ENCODE data around the gene SOCS1. TPM values are rescaled to one million over a fixed set of nuclear protein-coding genes. Genes with fewer than 3 reads are reported as not detected.

Gene SOCS1
- polyA plus RNA-seq, 2 of the 4 experiments (the other 2 are of a cell fraction), result 0.16 to 0.26 TPM

GRCh38 chr16:11262915-11263314 lies 6.9 kb upstream of the SOCS1 start (continued):
- TF ChIP-seq HOXB13 (CRISPR knock-in tag; IDR thresholded peaks at IDR 0.05; ENCODE audit: low read depth), result no peak
- TF ChIP-seq HOXA7 (CRISPR knock-in tag; IDR thresholded peaks at IDR 0.05), result no peak
- no peak for TF ChIP-seq ZC3H11A (IDR thresholded peaks at IDR 0.05)
- no peak for TF ChIP-seq RAD21 (conservative IDR thresholded peaks at IDR 0.05 in 1 of 2, IDR thresholded peaks at IDR 0.05 in 1 of 2)
- no peak for TF ChIP-seq CEBPB (IDR thresholded peaks at IDR 0.05)
- TF ChIP-seq FOXS1 (CRISPR knock-in tag; IDR thresholded peaks at IDR 0.05), result no peak

GRCh38 chr16:11260596-11260966 lies 4.6 kb upstream of the SOCS1 start:
- WGBS (ENCODE audit: missing lambda C conversion rate), result 59% methylated on average over 3 of the region's 3 CpGs
- ChIA-PET POLR2A (no interaction called here), CTCF (interaction anchor here (1.1 to 12.3 kb wide), 4 partner anchors 40 to 293 kb away, joined by 3 to 364 read pairs (median 4); no protein-coding TSS in a partner anchor)
- Histone ChIP-seq H3K4me1 (0 out of 3 replicates have a peak, but pooled peaks cover 2% of the 10 kb centered on the region), H3K9me3 (no peaks in the 10 kb centered on the region), H3K4me2 (no peak overlapping the region), H3K27ac (no peak overlapping the region), H3K4me3 (no peak overlapping the region)
- DNase-seq (ENCODE audit: low read depth in 1 of 2, low spot score in 1 of 2) (no peak), FAIRE-seq (no peak), ATAC-seq (no peak)
- TF ChIP-seq RNF2 (IDR thresholded peaks at IDR 0.05; ENCODE audit: borderline replicate concordance, low read depth) (no peak), ATOH8 (CRISPR knock-in tag; IDR thresholded peaks at IDR 0.05; ENCODE audit: low read depth) (no peak), ELK1 (IDR thresholded peaks at IDR 0.05; ENCODE audit: low read depth, low read length) (no peak), CBX8 (IDR thresholded peaks at IDR 0.05) (no peak), CTCF (IDR thresholded peaks at IDR 0.05) (no peak), MYC (IDR thresholded peaks at IDR 0.05; ENCODE audit: borderline replicate concordance, low read length) (no peak), KDM1A (IDR thresholded peaks at IDR 0.05; ENCODE audit: low read depth) (no peak), EHMT2 (IDR thresholded peaks at IDR 0.05; ENCODE audit: low read depth) (no peak)

GRCh38 chr16:11259655-11260595 lies 3.9 kb upstream of the SOCS1 start:
- no peak for FAIRE-seq
- WGBS (ENCODE audit: missing lambda C conversion rate), result 72% methylated on average over 12 of the region's 12 CpGs
- ATAC-seq, result no peak
- Histone ChIP-seq H3K27ac (no peak overlapping the region), H3K9me3 (no peaks in the 10 kb centered on the region), H3K4me3 (no peak overlapping the region), H3K4me2 (no peak overlapping the region), H3K4me1 (0 out of 3 replicates have a peak, but pooled peaks cover 2% of the 10 kb centered on the region)
- ChIA-PET POLR2A (no interaction called here), CTCF (interaction anchor here (0.8 to 12.3 kb wide), 6 partner anchors 41 to 293 kb away, joined by 3 to 364 read pairs (median 4); no protein-coding TSS in a partner anchor)
- TF ChIP-seq ZNF302 (CRISPR knock-in tag; IDR thresholded peaks at IDR 0.05) (no peak), HDAC2 (IDR thresholded peaks at IDR 0.05) (no peak), EHF (CRISPR knock-in tag; IDR thresholded peaks at IDR 0.05) (no peak), EP300 (IDR thresholded peaks at IDR 0.05) (no peak), TFCP2L1 (CRISPR knock-in tag; IDR thresholded peaks at IDR 0.05) (no peak), CBX8 (IDR thresholded peaks at IDR 0.05) (no peak), TP53 (CRISPR knock-in tag; IDR thresholded peaks at IDR 0.05) (no peak), HES2 (IDR thresholded peaks at IDR 0.05) (no peak), HEYL (CRISPR knock-in tag; IDR thresholded peaks at IDR 0.05) (no peak), SREBF2 (IDR thresholded peaks at IDR 0.05) (no peak)
- DNase-seq (ENCODE audit: low read depth in 1 of 2, low spot score in 1 of 2), result no peak
